ENCODE data around the gene TMEM53. TPM values are rescaled to one million over a fixed set of nuclear protein-coding genes. Genes with fewer than 3 reads are reported as not detected.

The TMEM53 gene
- total RNA-seq, 1 experiment from 2014 or later = 8.2 TPM

DNA sequence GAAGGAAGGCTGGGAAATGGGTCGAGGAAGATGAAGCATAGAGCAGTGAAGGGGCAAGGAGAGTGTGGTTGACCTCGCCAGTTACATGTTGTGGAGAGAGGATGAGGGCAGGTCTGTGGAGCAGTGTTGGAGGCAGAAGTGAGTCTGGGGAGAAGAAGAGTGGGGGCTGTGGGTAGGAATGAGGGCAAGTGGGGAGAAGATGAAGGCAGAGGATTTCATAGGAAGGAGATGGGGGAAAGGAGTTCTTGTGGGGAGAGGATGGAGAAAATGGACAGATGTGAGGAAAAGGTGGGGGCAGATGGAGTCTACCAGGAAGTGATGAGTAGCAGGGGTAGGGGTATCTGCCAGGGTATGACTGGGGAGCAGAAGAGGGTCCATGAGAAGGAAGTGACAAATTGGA lies 3.8 kb upstream of the TMEM53 start (continued):
- TF ChIP-seq, protein P1, sequence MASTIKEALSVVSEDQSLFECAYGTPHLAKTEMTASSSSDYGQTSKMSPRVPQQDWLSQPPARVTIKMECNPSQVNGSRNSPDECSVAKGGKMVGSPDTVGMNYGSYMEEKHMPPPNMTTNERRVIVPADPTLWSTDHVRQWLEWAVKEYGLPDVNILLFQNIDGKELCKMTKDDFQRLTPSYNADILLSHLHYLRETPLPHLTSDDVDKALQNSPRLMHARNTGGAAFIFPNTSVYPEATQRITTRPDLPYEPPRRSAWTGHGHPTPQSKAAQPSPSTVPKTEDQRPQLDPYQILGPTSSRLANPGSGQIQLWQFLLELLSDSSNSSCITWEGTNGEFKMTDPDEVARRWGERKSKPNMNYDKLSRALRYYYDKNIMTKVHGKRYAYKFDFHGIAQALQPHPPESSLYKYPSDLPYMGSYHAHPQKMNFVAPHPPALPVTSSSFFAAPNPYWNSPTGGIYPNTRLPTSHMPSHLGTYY (CRISPR knock-in tag; IDR thresholded peaks at IDR 0.05) = no peak
- TF ChIP-seq, protein P2, sequence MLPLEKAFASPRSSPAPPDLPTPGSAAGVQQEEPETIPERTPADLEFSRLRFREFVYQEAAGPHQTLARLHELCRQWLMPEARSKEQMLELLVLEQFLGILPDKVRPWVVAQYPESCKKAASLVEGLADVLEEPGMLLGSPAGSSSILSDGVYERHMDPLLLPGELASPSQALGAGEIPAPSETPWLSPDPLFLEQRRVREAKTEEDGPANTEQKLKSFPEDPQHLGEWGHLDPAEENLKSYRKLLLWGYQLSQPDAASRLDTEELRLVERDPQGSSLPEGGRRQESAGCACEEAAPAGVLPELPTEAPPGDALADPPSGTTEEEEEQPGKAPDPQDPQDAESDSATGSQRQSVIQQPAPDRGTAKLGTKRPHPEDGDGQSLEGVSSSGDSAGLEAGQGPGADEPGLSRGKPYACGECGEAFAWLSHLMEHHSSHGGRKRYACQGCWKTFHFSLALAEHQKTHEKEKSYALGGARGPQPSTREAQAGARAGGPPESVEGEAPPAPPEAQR (CRISPR knock-in tag; IDR thresholded peaks at IDR 0.05) = no peak
- TF ChIP-seq ZNF671 (CRISPR knock-in tag; IDR thresholded peaks at IDR 0.05) (no peak), NR1H2 (CRISPR knock-in tag; IDR thresholded peaks at IDR 0.05) (no peak), NR2C2 (CRISPR knock-in tag; IDR thresholded peaks at IDR 0.05) (no peak), SOX15 (CRISPR knock-in tag; IDR thresholded peaks at IDR 0.05) (no peak), TP53 (CRISPR knock-in tag; IDR thresholded peaks at IDR 0.05) (no peak), PRRX2 (CRISPR knock-in tag; IDR thresholded peaks at IDR 0.05) (no peak)
- TF ChIP-seq, protein P3, sequence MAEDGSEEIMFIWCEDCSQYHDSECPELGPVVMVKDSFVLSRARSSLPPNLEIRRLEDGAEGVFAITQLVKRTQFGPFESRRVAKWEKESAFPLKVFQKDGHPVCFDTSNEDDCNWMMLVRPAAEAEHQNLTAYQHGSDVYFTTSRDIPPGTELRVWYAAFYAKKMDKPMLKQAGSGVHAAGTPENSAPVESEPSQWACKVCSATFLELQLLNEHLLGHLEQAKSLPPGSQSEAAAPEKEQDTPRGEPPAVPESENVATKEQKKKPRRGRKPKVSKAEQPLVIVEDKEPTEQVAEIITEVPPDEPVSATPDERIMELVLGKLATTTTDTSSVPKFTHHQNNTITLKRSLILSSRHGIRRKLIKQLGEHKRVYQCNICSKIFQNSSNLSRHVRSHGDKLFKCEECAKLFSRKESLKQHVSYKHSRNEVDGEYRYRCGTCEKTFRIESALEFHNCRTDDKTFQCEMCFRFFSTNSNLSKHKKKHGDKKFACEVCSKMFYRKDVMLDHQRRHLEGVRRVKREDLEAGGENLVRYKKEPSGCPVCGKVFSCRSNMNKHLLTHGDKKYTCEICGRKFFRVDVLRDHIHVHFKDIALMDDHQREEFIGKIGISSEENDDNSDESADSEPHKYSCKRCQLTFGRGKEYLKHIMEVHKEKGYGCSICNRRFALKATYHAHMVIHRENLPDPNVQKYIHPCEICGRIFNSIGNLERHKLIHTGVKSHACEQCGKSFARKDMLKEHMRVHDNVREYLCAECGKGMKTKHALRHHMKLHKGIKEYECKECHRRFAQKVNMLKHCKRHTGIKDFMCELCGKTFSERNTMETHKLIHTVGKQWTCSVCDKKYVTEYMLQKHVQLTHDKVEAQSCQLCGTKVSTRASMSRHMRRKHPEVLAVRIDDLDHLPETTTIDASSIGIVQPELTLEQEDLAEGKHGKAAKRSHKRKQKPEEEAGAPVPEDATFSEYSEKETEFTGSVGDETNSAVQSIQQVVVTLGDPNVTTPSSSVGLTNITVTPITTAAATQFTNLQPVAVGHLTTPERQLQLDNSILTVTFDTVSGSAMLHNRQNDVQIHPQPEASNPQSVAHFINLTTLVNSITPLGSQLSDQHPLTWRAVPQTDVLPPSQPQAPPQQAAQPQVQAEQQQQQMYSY (CRISPR knock-in tag; IDR thresholded peaks at IDR 0.05) = no peak
- TF ChIP-seq, protein P4, sequence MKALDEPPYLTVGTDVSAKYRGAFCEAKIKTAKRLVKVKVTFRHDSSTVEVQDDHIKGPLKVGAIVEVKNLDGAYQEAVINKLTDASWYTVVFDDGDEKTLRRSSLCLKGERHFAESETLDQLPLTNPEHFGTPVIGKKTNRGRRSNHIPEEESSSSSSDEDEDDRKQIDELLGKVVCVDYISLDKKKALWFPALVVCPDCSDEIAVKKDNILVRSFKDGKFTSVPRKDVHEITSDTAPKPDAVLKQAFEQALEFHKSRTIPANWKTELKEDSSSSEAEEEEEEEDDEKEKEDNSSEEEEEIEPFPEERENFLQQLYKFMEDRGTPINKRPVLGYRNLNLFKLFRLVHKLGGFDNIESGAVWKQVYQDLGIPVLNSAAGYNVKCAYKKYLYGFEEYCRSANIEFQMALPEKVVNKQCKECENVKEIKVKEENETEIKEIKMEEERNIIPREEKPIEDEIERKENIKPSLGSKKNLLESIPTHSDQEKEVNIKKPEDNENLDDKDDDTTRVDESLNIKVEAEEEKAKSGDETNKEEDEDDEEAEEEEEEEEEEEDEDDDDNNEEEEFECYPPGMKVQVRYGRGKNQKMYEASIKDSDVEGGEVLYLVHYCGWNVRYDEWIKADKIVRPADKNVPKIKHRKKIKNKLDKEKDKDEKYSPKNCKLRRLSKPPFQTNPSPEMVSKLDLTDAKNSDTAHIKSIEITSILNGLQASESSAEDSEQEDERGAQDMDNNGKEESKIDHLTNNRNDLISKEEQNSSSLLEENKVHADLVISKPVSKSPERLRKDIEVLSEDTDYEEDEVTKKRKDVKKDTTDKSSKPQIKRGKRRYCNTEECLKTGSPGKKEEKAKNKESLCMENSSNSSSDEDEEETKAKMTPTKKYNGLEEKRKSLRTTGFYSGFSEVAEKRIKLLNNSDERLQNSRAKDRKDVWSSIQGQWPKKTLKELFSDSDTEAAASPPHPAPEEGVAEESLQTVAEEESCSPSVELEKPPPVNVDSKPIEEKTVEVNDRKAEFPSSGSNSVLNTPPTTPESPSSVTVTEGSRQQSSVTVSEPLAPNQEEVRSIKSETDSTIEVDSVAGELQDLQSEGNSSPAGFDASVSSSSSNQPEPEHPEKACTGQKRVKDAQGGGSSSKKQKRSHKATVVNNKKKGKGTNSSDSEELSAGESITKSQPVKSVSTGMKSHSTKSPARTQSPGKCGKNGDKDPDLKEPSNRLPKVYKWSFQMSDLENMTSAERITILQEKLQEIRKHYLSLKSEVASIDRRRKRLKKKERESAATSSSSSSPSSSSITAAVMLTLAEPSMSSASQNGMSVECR (CRISPR knock-in tag; IDR thresholded peaks at IDR 0.05; ENCODE audit: borderline replicate concordance) = no peak
- TF ChIP-seq, protein P5, sequence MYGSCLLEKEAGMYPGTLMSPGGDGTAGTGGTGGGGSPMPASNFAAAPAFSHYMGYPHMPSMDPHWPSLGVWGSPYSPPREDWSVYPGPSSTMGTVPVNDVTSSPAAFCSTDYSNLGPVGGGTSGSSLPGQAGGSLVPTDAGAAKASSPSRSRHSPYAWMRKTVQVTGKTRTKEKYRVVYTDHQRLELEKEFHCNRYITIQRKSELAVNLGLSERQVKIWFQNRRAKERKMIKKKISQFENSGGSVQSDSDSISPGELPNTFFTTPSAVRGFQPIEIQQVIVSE (CRISPR knock-in tag; IDR thresholded peaks at IDR 0.05; ENCODE audit: borderline replicate concordance) = no peak

DNA sequence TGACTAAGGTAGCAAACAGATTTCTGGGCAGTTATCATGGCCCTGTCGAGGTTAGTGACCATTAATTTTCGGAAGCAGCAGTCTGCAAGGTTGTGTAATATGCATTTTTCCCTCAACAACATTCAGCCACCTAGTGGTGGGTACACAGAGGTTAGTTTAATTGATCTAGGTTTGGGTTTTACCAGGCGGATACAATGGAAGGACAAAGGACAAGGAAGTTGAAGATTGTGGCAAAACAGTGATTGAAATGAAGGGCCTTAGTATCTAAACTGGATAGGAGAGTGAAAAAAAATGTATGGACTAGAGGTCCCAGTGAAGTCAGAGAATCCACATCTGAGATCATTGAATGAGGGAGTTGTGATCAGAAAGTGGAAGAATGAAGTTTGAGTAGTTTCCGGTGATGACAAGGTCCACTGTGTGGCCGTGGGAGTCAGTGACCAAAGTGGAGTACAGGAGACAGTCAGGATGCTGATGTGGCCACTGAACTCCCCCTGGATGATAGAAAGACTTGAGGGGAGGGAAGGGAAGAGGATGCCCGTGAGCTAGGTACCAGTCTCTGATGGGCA lies 3.0 kb upstream of the TMEM53 start:
- Mint-ChIP-seq H3K27me3 (ENCODE audit: low read depth) (no peaks in the 10 kb centered on the region), H3K36me3 (0 out of 2 replicates have a peak, but pooled peaks cover 5% of the 10 kb centered on the region), H3K4me3 (no peak overlapping the region), H3K9me3 (no peaks in the 10 kb centered on the region), H3K27ac (no peak overlapping the region), H3K4me1 (peaks cover 27% of the 10 kb centered on the region)
- DNase-seq (ENCODE audit: low spot score) = no peak
- CTCF ChIA-PET = interaction anchor here (0.8 to 5.0 kb wide), 3 partner anchors 26 to 464 kb away, joined by 3 to 42 read pairs (median 6); partner anchors contain the start of gene DMAP1
- POLR2A ChIA-PET = no interaction called here
- no peak for ATAC-seq
- TF ChIP-seq GABPB1 (CRISPR knock-in tag; IDR thresholded peaks at IDR 0.05) (no peak), ELF4 (CRISPR knock-in tag; IDR thresholded peaks at IDR 0.05; ENCODE audit: low read depth) (no peak), RORB (CRISPR knock-in tag; IDR thresholded peaks at IDR 0.05) (no peak), ZNF416 (CRISPR knock-in tag; IDR thresholded peaks at IDR 0.05) (no peak), TEAD1 (CRISPR knock-in tag; IDR thresholded peaks at IDR 0.05) (no peak)
- TF ChIP-seq, protein P6, sequence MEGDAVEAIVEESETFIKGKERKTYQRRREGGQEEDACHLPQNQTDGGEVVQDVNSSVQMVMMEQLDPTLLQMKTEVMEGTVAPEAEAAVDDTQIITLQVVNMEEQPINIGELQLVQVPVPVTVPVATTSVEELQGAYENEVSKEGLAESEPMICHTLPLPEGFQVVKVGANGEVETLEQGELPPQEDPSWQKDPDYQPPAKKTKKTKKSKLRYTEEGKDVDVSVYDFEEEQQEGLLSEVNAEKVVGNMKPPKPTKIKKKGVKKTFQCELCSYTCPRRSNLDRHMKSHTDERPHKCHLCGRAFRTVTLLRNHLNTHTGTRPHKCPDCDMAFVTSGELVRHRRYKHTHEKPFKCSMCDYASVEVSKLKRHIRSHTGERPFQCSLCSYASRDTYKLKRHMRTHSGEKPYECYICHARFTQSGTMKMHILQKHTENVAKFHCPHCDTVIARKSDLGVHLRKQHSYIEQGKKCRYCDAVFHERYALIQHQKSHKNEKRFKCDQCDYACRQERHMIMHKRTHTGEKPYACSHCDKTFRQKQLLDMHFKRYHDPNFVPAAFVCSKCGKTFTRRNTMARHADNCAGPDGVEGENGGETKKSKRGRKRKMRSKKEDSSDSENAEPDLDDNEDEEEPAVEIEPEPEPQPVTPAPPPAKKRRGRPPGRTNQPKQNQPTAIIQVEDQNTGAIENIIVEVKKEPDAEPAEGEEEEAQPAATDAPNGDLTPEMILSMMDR (IDR thresholded peaks at IDR 0.05) = peak; percentile 53
- TF ChIP-seq, protein P7, sequence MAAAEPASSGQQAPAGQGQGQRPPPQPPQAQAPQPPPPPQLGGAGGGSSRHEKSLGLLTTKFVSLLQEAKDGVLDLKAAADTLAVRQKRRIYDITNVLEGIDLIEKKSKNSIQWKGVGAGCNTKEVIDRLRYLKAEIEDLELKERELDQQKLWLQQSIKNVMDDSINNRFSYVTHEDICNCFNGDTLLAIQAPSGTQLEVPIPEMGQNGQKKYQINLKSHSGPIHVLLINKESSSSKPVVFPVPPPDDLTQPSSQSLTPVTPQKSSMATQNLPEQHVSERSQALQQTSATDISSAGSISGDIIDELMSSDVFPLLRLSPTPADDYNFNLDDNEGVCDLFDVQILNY (CRISPR knock-in tag; IDR thresholded peaks at IDR 0.05) = no peak
- TF ChIP-seq, protein P8, sequence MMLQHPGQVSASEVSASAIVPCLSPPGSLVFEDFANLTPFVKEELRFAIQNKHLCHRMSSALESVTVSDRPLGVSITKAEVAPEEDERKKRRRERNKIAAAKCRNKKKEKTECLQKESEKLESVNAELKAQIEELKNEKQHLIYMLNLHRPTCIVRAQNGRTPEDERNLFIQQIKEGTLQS (CRISPR knock-in tag; conservative IDR thresholded peaks at IDR 0.05) = no peak
